NCI-H446 (cell line): ENCODE results near the gene ADM2.
"Not testable (repeated sequence)": the region's sequence is repeated elsewhere in the genome, so short reads cannot be mapped to it uniquely, and the experiment has no call there.

Source experiments
- DNase-seq, 2 experiments: peaks; one replicate each; lab custom pipeline; 2025; lab: John Stamatoyannopoulos, UW

ADM2 gene, protein sequence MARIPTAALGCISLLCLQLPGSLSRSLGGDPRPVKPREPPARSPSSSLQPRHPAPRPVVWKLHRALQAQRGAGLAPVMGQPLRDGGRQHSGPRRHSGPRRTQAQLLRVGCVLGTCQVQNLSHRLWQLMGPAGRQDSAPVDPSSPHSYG

DNA sequence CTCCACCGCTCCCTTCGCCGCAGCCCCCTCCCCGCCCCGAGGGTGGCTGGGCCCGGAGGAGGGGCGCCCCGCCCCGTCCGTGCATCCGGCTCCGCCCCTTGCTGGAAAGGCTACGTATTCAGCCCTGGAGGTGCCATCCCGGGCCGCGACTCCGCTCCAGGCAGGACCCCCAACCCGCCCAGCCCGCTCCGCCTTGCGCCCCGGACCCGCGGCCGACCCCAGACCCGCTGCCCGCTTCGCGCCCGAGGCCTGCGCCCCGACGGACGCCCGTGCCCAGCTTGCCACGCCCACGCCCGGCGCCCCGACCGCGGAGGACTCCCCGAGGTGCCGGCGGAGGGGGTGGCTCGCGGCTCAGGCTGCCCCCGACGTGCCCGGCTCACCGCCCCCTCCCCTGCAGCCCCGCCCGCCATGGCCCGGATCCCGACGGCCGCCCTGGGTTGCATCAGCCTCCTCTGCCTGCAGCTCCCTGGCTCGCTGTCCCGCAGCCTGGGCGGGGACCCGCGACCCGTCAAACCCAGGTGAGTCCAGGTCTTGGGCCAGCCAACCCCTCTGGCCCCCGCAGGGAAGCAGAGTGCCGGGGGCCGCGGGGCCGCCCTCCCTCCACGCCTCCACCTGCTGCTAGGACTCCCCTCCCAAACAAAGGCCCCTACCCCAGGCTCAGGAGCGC, at the start of gene ADM2:
Gene ADM2, plus strand, starts transcription at position 104 of the 667 bp plus-strand sequence. Its CDS starts 305 bp downstream, at position 409.
- no peak for DNase-seq

DNA sequence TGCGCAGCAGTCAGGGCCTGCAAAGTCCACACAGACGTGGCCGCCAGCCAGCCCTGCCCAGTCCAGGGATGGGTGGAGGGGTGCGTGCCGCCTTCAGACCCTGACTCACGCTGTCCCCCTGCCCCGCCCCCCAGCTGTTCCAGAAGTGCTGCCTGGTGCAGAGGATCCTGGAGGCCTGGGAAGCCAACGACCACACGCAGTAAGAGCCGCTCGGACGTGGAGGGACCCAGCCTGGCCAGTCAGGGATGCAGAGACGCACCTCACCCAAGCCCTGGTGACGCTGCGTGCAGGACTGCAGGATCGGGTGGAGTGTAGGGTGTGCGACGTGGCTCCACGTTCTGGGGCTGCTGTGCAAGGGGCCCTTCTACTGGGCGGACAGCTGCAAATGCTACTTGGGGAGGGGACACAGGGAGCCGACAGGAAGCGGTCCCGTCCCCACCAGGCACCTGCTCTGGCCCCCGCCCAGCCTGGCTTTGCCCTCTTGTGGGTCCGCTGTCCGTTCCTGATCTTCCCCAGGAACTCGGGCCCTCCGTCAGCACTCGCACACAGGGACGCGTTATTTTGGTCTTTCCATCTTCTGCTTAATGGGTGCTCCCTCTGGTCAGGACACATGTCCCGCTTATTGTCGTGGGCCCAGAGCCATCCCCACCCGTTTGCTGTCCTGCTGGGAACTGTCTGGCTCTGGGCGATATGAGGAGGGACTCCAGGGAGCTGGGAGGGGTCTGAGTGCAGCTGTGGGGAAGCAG, 49.0 kb upstream of the ADM2 start:
- DNase-seq = no peak

DNA sequence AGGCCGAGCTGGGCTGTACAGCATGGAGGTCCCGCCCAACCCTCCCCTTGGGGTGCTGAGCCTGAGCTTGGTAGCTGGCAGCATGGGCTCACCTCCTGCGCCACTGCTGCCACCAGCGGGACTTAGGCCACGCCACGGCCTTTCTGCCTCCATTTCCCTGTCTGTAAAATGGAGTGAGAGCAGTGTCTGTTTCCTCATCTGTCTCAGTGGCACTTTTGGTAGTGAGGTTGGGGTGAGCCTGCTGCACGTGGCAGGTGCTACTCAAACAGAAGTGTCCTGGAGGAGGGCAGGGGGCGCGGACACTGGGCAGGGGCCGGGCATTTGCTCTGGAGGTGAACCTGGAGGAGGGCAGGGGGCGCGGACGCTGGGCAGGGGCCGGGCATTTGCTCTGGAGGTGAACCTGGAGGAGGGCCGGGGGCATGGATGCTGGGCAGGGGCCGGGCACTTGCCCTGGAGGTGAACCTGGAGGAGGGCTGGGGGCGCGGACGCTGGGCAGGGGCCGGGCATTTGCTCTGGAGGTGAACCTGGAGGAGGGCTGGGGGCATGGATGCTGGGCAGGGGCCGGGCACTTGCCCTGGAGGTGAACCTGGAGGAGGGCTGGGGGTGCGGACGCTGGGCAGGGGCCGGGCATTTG, 48.3 kb upstream of the ADM2 start:
- DNase-seq = not testable (repeated sequence)

DNA sequence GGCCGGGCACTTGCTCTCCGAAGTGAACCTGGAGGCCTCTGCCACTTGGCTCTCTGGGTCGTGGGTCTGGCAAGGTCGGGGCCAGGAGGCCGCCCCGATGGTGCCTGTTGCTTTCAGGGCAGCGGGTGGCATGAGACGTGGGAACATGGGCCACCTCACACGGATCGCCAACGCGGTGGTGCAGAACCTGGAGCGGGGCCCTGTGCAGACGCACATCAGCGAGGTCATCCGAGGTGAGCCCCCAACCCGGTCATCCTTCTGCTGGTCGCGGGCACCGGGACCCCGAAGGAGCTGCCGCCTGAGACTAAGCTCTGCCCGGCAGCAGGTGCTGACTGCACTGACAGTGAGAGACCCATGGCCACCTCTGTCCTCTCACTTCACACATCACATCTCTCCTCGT, 46.5 kb upstream of the ADM2 start:
- DNase-seq = no peak

DNA sequence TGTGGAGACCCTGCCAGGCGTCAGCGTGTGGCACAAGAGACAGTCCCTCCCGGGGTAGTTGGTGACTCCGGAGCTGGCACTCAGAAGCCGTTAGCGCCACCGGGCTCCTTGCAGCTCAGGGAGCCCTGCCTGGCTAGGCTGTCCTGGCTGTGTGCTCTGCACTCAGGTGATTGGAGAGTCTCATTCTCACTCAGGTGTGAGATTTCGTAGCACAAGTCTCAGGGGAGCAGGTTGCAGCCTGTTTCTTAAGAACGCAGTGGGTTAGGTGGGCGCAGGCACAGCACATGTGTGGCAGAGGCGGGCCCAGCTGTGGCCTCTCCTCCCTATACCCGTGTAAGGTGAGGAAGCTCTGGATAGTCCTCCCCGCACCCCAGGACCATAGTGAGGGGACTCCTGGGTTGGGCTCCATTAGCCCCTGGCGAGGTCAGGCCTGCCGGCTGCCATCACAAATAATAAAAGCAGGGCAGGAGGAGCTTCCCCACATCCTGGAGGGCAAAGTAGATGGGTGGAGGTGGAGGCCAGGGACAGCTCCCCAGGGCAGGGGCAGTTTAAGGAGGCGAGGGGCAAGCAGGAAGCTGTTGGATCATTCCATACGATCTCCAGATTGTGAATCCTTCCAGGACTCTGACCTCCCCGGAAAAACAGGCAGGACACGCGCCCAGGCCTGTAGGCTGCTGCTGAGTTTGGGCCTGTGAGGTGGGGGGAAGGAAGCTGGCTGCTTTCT, 45.9 kb upstream of the ADM2 start:
- DNase-seq = no peak

DNA sequence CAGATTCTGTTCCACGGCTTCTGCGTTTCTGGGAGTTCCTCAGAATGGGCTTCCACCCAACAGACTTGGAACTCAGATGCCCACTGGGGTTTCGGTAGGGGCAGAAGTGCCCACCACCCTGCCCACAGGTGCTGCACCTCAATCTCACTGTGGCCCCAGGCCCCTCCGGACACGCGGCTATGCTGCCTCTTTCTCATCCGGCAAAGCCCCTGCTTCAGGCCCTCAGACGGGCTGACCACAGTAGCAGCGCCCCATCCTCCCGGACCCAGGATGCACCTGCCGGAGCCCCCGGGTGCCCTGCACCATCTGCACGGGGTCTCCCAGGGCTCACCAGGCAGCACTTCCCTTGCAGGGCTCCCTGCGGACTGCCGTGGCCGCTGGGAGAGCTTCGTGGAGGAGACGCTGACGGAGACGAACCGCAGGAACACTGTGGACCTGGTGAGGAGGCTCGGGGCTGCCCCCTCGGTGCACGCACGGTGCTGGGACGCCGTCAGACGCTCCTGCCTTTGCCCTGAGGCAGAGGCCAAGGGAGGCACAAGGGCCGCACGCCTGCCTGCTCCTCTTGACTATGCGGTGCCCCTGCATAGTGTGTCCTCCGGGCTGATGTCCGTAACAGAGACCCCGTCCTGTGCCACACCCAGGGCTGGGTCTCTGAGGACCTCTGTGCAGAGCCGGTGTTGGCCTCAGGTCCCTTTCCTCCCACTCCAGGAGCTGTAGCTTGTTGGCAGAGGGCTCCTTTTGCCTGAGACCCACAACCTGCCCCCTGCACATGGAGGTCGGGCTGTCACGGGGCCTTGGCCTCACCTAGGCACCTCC, 45.1 kb upstream of the ADM2 start:
- DNase-seq = no peak

DNA sequence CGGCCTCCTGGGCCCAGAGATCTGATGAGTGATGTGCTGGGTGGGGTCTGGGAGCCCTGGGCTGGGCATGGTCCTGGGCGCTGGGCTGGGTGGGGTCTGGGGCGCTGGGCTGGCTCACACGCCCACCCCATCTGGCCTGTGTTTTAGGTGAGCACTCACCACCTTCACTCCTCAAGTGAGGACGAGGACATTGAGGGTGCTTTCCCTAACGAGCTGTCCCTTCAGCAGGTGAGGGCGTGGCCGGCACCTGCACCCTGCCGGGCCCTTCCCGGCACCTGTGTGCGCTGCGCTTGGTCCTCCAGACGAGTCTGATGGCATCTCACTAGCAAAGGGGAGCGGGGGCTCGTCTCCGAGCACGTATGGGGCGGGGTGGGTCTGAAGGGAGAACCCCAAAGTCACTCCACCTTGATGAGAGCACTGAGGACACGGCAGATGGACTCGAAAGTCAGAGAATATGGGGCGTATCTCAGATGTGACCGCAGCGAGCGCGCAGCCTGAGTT, 44.5 kb upstream of the ADM2 start:
- DNase-seq = no peak

DNA sequence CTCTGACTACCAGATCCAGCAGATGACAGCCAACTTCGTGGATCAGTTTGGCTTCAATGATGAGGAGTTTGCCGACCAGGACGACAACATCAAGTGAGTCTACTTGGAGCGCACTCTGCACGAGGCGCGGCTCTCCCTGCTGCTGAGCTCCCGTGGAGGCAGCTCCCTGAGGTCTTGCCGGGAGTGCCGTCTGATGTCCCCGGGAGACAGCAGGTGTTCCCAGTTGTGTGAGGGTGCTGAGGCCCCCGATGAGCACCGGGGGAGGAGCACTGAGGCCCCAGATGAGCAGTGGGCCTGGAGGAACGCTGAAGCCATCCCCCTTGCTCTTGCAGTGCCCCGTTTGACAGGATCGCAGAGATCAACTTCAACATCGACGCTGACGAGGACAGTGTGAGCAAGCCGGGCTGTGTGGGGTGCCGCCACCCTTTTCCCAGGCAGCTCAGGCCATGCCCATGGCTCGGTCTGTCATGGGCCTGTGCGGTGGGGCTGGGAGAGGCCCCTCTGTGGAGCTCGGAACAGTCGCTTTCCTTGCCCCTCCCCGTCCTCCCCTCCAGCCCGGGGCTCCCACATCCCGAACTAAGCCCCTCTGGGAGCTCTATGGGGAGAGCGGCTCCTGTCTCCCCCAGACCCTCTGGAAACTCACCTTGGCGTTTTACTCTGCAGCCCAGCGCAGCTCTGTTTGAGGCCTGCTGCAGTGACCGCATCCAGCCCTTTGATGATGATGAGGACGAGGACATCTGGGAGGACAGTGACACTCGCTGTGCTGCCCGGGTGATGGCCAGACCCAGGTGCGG, 43.6 kb upstream of the ADM2 start:
- no peak for DNase-seq

DNA sequence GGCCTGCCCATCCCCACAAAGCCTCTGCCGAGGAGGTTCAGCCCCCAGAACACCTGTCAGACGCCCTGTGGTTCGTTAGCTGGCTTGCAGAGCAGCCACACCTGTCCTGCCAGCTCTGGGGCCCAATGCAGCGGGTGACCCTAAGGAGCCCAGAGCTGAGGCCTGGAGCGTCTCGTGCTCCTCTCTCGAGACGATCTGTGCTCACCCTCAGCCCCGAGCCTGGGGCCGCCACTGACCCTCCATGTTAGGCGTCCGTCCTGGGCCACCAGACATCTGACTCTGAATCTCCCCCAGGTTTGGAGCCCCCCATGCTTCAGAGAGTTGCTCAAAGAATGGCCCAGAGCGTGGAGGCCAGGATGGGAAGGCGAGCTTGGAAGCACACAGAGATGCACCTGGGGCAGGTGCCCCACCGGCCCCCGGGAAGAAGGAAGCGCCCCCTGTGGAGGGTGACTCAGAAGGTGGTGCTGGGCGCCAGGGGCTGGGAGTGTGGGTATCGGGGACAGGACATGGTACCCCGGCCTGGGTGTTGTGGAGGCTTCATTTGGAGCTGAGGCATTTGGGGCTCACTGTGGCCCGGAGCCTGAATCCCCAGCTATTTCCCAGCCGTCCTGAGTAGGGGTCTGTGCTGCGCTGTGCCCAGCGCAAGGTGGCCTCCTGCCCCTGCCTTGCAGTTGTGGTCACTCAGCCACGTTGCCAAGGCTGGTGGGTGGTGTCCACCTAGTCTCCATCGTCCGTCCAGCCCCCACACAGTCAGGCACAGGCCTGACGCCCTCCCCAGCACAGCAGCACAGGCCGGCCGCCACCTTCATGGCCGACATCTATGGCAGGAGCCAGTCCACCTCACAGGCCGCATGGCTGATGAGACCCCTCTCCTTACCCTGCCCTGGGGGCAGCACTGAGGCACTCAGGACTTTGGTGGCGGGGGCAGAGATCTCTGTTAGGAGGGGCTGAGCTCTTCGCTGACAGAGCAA, 42.8 kb upstream of the ADM2 start:
- no peak for DNase-seq

DNA sequence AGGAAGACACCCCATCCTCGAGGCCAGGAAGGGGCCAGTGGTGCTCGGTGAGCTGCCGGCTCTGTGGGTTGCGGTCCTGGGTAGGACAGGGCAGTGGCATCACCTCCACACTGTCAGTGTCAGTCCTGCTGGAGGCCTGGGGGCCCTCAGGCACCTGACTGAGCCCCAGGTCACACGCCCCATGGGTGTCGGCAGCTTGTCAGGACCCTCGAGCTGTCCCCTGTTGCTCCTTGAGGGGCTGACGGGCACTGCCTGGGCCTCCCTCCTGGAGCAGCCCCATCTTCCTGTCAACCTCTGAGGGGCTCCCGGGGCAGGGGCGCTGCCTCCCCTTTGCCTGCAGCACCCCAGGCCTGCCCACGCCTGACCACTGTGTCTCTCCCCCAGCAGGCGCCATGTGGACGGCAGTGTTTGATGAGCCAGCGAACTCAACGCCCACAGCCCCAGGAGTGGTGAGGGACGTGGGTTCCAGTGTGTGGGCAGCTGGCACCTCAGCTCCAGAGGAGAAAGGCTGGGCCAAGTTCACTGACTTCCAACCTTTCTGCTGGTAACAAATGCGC, 42.0 kb upstream of the ADM2 start:
- DNase-seq = no peak

DNA sequence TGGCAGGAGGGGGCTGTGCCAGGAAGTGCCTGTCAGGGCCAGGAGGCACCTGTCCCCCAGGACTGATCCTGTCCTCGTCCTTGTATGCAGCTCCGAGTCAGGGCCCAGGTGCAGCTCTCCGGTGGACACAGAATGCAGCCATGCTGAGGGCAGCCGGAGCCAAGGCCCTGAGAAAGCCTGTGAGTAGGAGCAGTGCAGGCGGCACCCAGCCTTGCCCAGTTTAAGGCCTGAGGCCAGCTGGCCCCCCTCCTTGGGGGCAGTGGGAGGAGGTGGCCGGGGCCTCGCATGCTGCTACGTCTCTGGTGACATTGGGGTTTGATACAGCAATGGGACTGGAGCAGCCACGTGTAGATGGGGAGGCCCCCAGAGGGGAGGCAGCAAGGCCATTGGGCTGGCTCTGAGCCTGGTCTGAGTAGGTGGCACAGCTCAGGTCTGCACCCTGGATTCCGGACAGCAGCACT, 41.4 kb upstream of the ADM2 start:
- DNase-seq = no peak

DNA sequence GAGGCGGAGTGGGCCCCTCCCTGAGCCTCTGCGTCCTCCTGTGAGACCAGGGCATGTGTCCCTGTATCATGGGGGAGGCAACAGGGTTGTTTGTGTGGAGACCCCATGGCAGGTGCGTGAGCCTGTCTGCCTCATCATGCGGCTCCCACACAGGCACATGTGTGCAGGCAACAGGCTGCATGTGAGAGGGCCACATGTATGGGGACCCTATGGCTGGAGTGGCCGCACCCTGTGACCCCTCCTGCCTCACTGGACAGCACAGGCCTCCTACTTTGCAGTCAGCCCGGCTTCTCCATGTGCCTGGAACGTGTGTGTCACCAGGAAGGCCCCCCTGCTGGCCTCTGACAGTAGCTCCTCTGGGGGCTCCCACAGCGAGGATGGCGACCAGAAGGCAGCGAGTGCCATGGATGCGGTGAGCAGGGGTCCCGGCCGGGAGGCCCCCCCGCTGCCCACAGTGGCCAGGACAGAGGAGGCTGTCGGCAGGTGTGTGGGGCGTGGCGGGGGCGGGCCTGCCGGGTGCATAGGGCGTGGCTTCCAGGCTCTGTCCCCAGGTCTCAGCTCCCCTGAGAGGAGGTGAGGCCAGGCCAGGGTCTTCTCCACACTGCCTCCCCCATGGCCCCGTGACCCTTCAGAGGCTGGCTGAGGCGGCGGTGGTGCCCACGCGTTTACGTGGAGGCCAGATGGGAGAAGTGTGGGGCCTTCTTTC, 40.6 kb upstream of the ADM2 start:
- DNase-seq = no peak

DNA sequence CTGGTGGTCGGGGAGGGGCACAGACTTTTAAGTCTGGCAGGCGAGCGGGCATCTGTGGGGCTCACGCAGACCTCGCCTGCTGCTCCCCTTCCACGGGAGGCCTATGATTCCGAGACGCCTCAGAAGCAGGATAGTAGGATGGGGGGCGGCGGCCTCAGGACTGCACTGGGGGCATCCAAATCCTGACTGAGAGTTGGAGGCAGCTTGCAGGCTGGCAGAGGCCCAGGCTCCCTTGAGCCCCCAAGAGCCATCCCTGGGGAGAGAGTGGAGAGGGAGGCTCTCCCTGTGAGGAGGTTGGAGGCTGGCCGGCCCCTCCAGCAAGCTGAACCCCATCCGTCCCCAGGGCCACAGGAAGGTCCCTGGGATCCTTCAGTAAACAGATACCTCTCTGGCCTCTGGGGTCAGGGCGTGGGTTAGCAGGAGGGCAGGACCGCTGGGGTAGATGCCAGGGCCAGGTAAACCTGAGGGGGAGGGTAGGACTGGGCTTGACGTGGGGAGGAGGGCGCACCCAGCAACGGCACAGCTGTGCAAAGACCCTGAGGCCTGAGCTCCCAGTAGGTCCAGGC, 39.8 kb upstream of the ADM2 start:
- DNase-seq = no peak

DNA sequence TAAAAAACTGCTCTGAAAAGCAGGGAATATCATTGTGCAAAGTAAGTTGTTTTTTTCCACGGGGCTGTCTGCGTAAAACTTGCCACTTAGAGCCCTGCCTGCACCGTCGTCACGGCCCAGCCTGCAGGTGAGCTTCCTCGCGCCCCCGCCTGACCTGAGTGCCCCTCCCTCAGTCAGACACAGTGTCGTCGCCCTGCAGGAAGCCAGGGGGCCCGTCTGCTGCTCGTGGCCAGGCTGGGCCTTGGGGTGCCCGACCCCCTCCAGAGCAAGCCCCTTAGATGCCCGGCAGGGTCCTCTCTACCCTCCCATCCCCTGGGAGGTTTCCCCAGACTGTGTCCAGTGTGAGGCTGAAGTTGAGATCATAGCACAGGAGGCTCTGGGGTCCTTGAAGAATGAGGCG, 38.1 kb upstream of the ADM2 start:
- DNase-seq = no peak

DNA sequence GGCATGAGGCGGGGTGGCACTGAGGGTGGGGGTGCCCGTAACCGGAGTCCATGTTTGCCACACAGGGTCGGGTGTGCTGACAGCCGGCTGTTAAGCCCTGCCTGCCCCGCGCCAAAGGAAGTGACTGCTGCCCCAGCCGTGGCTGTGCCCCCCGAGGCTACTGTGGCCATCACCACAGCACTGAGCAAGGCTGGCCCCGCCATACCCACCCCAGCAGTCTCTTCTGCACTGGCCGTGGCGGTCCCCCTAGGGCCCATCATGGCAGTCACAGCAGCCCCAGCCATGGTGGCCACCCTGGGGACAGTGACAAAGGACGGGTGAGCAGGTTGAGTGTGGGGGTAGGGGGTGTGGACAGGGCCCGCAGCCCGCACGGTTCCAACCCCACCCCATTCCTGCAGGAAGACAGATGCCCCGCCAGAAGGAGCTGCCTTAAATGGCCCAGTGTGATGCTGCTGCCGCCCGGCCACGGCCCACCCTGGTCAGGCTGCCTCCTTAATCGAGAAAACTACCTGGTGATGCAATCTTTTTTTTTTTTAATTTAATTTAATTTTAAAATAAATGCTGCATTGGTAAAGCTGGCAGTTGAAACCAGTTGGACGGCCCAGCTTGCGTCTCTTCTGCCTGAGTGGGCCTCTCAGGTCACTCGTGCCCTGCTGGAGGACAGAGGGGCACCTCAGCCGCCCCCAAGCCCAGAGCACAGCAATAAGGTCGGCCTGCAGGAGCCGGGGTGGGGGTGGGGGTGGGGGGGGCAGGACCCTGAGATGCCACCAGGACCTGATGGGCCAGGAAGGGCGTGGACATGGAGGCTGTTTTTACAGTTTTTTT, 37.3 kb upstream of the ADM2 start:
- no peak for DNase-seq

DNA sequence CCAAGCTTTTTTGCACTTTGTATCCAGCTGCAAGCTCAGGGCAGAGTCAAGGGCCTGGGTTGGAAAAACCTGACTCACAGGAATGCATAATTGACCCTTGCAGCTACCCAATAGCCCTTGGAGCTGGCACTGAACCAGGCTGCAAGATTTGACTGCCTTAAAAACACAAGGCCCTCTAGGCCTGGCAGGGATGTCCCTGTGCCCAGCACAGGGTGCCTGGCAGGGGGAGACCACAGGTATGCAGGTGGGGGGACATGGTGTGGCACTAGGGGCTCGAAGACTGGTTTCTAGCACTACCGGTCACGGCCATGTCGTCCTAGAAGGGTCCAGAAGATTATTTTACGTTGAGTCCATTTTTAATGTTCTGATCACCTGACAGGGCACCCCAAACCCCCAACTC, 36.7 kb upstream of the ADM2 start:
- no peak for DNase-seq
